ENCODE results near the gene BTNL8. TPM values are rescaled to one million over a fixed set of nuclear protein-coding genes. Genes with fewer than 3 reads are reported as not detected.

BTNL8 gene
- under 1 TPM; 0.24 to 0.71 (median 0.57) TPM for polyA plus RNA-seq (ENCODE audit: insufficient read length in 4 of 4)

GRCh38 chr5:180898621-180899246, at the start of gene BTNL8:
Gene BTNL8 (plus strand): TSS chr5:180899159. CDS start chr5:180899311, 152 bp downstream.
- DNase-seq (ENCODE audit: low read depth in 4 of 4, low spot score in 3 of 4), result no peak

GRCh38 chr5:180849827-180850226, 49.1 kb upstream of the BTNL8 start:
- DNase-seq (ENCODE audit: low read depth in 4 of 4, low spot score in 3 of 4), result no peak

- DNase-seq (ENCODE audit: low read depth in 4 of 4, low spot score in 3 of 4), result no peak
These were observed 48.4 kb upstream of the BTNL8 start for GRCh38 chr5:180850434-180851078.

- no peak for DNase-seq (ENCODE audit: low read depth in 4 of 4, low spot score in 3 of 4)
These were observed 46.5 kb upstream of the BTNL8 start for GRCh38 chr5:180852495-180852894.

- DNase-seq (ENCODE audit: low read depth in 4 of 4, low spot score in 3 of 4), result no peak
These were observed 45.7 kb upstream of the BTNL8 start for GRCh38 chr5:180853121-180853847.

- DNase-seq (ENCODE audit: low read depth in 4 of 4, low spot score in 3 of 4), result no peak
These were observed 45.1 kb upstream of the BTNL8 start for GRCh38 chr5:180853848-180854176.

GRCh38 chr5:180858586-180858985, 40.4 kb upstream of the BTNL8 start:
- no peak for DNase-seq (ENCODE audit: low read depth in 4 of 4, low spot score in 3 of 4)

GRCh38 chr5:180860273-180860886, 38.6 kb upstream of the BTNL8 start:
- DNase-seq (ENCODE audit: low read depth in 4 of 4, low spot score in 3 of 4), result peak in 1 of 4 donors; percentile 15

GRCh38 chr5:180860887-180861822, 37.8 kb upstream of the BTNL8 start, which contains the start of gene ZFP62:
Gene ZFP62 (minus strand): TSS chr5:180861276. CDS start chr5:180861219, 57 bp downstream.
- peak; percentile 82 to 88 (median 84) for DNase-seq (ENCODE audit: low read depth in 4 of 4, low spot score in 3 of 4)

- no peak for DNase-seq (ENCODE audit: low read depth in 4 of 4, low spot score in 3 of 4)
These were observed 36.3 kb upstream of the BTNL8 start for GRCh38 chr5:180862645-180863044.

- DNase-seq (ENCODE audit: low read depth in 4 of 4, low spot score in 3 of 4), result no peak
These were observed 32.8 kb upstream of the BTNL8 start for GRCh38 chr5:180865981-180866695.

- DNase-seq (ENCODE audit: low read depth in 4 of 4, low spot score in 3 of 4), result no peak
These were observed 32.0 kb upstream of the BTNL8 start for GRCh38 chr5:180866985-180867384.

- DNase-seq (ENCODE audit: low read depth in 4 of 4, low spot score in 3 of 4), result peak; percentile 67 to 79 (median 72)
These were observed 30.0 kb upstream of the BTNL8 start for GRCh38 chr5:180868960-180869359.

- no peak for DNase-seq (ENCODE audit: low read depth in 4 of 4, low spot score in 3 of 4)
These were observed 29.4 kb upstream of the BTNL8 start for GRCh38 chr5:180869587-180869986.

- DNase-seq (ENCODE audit: low read depth in 4 of 4, low spot score in 3 of 4), result no peak
These were observed 28.5 kb upstream of the BTNL8 start for GRCh38 chr5:180870276-180871068.

- DNase-seq (ENCODE audit: low read depth in 4 of 4, low spot score in 3 of 4), result no peak
These were observed 26.5 kb upstream of the BTNL8 start for GRCh38 chr5:180872419-180872818.

- no peak for DNase-seq (ENCODE audit: low read depth in 4 of 4, low spot score in 3 of 4)
These were observed 25.1 kb upstream of the BTNL8 start for GRCh38 chr5:180873615-180874520.
